ENCODE measurements around the gene PLXNA1.
A peak's percentile ranks its signal among the peaks of the same experiment; 100 is the strongest.

The PLXNA1 gene

GRCh38 chr3:126982471-126983175 lies at the start of gene PLXNA1 (continued):
- TF ChIP-seq ZBTB11 (tag by site-specific recombination; conservative IDR thresholded peaks at IDR 0.05; ENCODE audit: low read depth) = peak; percentile 66
- TF ChIP-seq ZNF791 (tag by site-specific recombination; IDR thresholded peaks at IDR 0.05) = no peak
- no peak for TF ChIP-seq ZNF426 (tag by site-specific recombination; IDR thresholded peaks at IDR 0.05)
- TF ChIP-seq ZNF677 (tag by site-specific recombination; IDR thresholded peaks at IDR 0.05) = no peak
- no peak for TF ChIP-seq ZNF621 (tag by site-specific recombination; IDR thresholded peaks at IDR 0.05)
- no peak for TF ChIP-seq HOXA7 (CRISPR knock-in tag; IDR thresholded peaks at IDR 0.05; ENCODE audit: borderline replicate concordance)
- TF ChIP-seq MYNN (tag by site-specific recombination; IDR thresholded peaks at IDR 0.05; ENCODE audit: borderline replicate concordance) = no peak
- no peak for TF ChIP-seq ZNF747 (tag by site-specific recombination; IDR thresholded peaks at IDR 0.05)
- peak; percentile 99 for TF ChIP-seq ZFP69B (tag by site-specific recombination; IDR thresholded peaks at IDR 0.05)
- TF ChIP-seq ZNF585B (tag by site-specific recombination; IDR thresholded peaks at IDR 0.05) = no peak
- no peak for TF ChIP-seq PBX3 (CRISPR knock-in tag; IDR thresholded peaks at IDR 0.05)
- no peak for TF ChIP-seq ZNF112 (tag by site-specific recombination; IDR thresholded peaks at IDR 0.05)
- no peak for TF ChIP-seq ZNF354C (tag by site-specific recombination; IDR thresholded peaks at IDR 0.05; ENCODE audit: borderline replicate concordance, low read depth)
- no peak for TF ChIP-seq ZNF792 (tag by site-specific recombination; IDR thresholded peaks at IDR 0.05)
- TF ChIP-seq HIC1 (tag by site-specific recombination; IDR thresholded peaks at IDR 0.05) = peak; percentile 50
- TF ChIP-seq ZSCAN16 (tag by site-specific recombination; IDR thresholded peaks at IDR 0.05) = no peak
- peak; percentile 41; the same call in 1 of the 2 replicates for TF ChIP-seq ZBTB1 (tag by site-specific recombination; IDR thresholded peaks at IDR 0.05)
- TF ChIP-seq ZNF16 (tag by site-specific recombination; IDR thresholded peaks at IDR 0.05; ENCODE audit: low read depth) = no peak
- TF ChIP-seq ZNF174 (tag by site-specific recombination; IDR thresholded peaks at IDR 0.05) = no peak
- peak; percentile 75 for TF ChIP-seq ZNF501 (tag by site-specific recombination; IDR thresholded peaks at IDR 0.05)
- no peak for TF ChIP-seq PRDM6 (tag by site-specific recombination; IDR thresholded peaks at IDR 0.05)
- peak; percentile 67 for TF ChIP-seq KLF1 (tag by site-specific recombination; IDR thresholded peaks at IDR 0.05)
- TF ChIP-seq EGR2 (tag by site-specific recombination; IDR thresholded peaks at IDR 0.05; ENCODE audit: low read depth) = no peak
- TF ChIP-seq ZNF366 (tag by site-specific recombination; conservative IDR thresholded peaks at IDR 0.05) = no peak
- TF ChIP-seq AEBP2 (tag by site-specific recombination; IDR thresholded peaks at IDR 0.05; ENCODE audit: borderline replicate concordance) = no peak
- TF ChIP-seq ZNF18 (tag by site-specific recombination; IDR thresholded peaks at IDR 0.05) = no peak
- peak; percentile 70 for TF ChIP-seq ZNF2 (tag by site-specific recombination; IDR thresholded peaks at IDR 0.05)
- TF ChIP-seq WT1 (tag by site-specific recombination; IDR thresholded peaks at IDR 0.05) = 0 out of 2 replicates have a peak, but pooled peaks have one; percentile 45

All from HEK293 (cell line).